ENCODE results near the gene ZNF496.

DNA sequence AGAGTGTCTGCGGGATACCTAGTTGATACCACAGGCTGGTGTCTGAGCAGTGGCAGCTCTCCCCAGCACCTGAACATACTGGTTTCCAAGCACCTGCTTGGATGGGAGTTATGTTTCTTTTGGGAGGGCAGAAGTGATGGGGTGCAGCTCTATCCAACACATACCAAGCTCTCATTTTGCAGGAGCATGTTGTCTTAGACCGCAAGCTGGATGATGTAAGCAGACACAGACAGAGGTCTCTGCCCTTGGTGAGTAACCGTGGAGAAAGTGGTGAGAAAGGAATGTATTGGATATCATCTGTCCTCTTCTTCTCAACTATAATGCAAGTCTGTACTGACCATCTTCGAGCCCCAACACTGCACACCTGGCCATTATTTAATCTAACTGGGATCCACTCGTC lies 37.4 kb downstream of the ZNF496 start:
- TF ChIP-seq, protein P1, sequence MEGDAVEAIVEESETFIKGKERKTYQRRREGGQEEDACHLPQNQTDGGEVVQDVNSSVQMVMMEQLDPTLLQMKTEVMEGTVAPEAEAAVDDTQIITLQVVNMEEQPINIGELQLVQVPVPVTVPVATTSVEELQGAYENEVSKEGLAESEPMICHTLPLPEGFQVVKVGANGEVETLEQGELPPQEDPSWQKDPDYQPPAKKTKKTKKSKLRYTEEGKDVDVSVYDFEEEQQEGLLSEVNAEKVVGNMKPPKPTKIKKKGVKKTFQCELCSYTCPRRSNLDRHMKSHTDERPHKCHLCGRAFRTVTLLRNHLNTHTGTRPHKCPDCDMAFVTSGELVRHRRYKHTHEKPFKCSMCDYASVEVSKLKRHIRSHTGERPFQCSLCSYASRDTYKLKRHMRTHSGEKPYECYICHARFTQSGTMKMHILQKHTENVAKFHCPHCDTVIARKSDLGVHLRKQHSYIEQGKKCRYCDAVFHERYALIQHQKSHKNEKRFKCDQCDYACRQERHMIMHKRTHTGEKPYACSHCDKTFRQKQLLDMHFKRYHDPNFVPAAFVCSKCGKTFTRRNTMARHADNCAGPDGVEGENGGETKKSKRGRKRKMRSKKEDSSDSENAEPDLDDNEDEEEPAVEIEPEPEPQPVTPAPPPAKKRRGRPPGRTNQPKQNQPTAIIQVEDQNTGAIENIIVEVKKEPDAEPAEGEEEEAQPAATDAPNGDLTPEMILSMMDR (IDR thresholded peaks at IDR 0.05): no peak
- TF ChIP-seq POLR2AphosphoS5 (IDR thresholded peaks at IDR 0.05): no peak
